OCI-LY1 (cell line): ENCODE measurements around the gene MAN2B2.

Experiments
- H2AFZ ChIP-seq: fragments of 200-600 bp; sonication (generic), shearing (Covaris generic); 2 replicates; pipeline ENCODE4 v1.6.0; 2014; ENCODE audit warnings: antibody characterized with exemption, mild to moderate bottlenecking, low read length
- H3F3A ChIP-seq: fragments of 200-600 bp; sonication (generic), shearing (Covaris generic); 2 replicates; pipeline ENCODE4 v1.6.0; 2014; ENCODE audit warnings: mild to moderate bottlenecking, antibody characterized with exemption, low read length, moderate library complexity; ENCODE audit not compliant: insufficient read depth
- H3K27ac ChIP-seq: fragments of 200-600 bp; sonication (generic); 2 replicates; pipeline ENCODE4 v1.5.1; 2014; ENCODE audit warnings: low read length, mixed run types, mild to moderate bottlenecking, low read depth; ENCODE audit not compliant: poor library complexity, severe bottlenecking
- H3K27me3 ChIP-seq: fragments of 200-600 bp; sonication (generic); 2 replicates; pipeline ENCODE4 v1.6.0; 2014; ENCODE audit warnings: antibody characterized with exemption, mild to moderate bottlenecking, low read length, moderate library complexity; ENCODE audit not compliant: insufficient read depth
- H3K36me3 ChIP-seq: fragments of 200-600 bp; sonication (generic); 2 replicates; pipeline ENCODE4 v1.6.1; 2014; ENCODE audit warnings: mild to moderate bottlenecking, antibody characterized with exemption, low read length, moderate library complexity, mixed read lengths; ENCODE audit not compliant: insufficient read depth
- H3K4me1 ChIP-seq: fragments of 200-600 bp; sonication (generic); 2 replicates; pipeline ENCODE4 v1.5.1; 2014; ENCODE audit warnings: mild to moderate bottlenecking, low read length, moderate library complexity; ENCODE audit not compliant: insufficient read depth, severe bottlenecking
- H3K4me2 ChIP-seq: fragments of 200-600 bp; sonication (generic), shearing (Covaris generic); 2 replicates; pipeline ENCODE4 v1.6.1; 2014; ENCODE audit warnings: low read length
- H3K4me3 ChIP-seq: fragments of 200-600 bp; sonication (generic); 2 replicates; pipeline ENCODE4 v1.5.1; 2014; ENCODE audit warnings: low read length, low read depth, mild to moderate bottlenecking, mixed read lengths; ENCODE audit not compliant: poor library complexity, severe bottlenecking
- H3K79me2 ChIP-seq: fragments of 200-600 bp; shearing (Covaris generic); 2 replicates; pipeline ENCODE4 v1.6.1; 2016; ENCODE audit warnings: mixed run types, low read length, mixed read lengths; ENCODE audit not compliant: insufficient read depth
- H3K9ac ChIP-seq: fragments of 200-600 bp; sonication (generic), shearing (Covaris generic); 2 replicates; pipeline ENCODE4 v1.6.1; 2014; ENCODE audit warnings: mild to moderate bottlenecking, low read length, mixed read lengths
- H3K9me2 ChIP-seq: fragments of 200-600 bp; sonication (generic), shearing (Covaris generic); 2 replicates; pipeline ENCODE4 v1.6.1; 2014; ENCODE audit warnings: low read depth, mild to moderate bottlenecking, low read length, mixed read lengths
- H3K9me3 ChIP-seq: fragments of 200-600 bp; shearing (Covaris generic); 2 replicates; pipeline ENCODE4 v1.6.1; 2014; ENCODE audit warnings: low read length, mixed read lengths
- H4K20me1 ChIP-seq: fragments of 200-600 bp; sonication (generic), shearing (Covaris generic); 2 replicates; pipeline ENCODE4 v1.6.0; 2016; ENCODE audit warnings: mild to moderate bottlenecking, low read length; ENCODE audit not compliant: insufficient read depth
- CTCF ChIP-seq: fragments of 200-600 bp; sonication (generic), shearing (Covaris generic); IDR thresholded peaks from 2 replicates; pipeline ENCODE4 v1.5.1; 2017; ENCODE audit warnings: mild to moderate bottlenecking, antibody characterized with exemption, low read length, moderate library complexity, mixed read lengths
- EZH2 ChIP-seq: fragments of 200-600 bp; sonication (generic), shearing (Covaris generic); IDR thresholded peaks from 2 replicates; pipeline ENCODE4 v1.8.0; 2017; ENCODE audit warnings: borderline replicate concordance, mixed run types, mild to moderate bottlenecking, antibody characterized with exemption, low read length, moderate library complexity, mixed read lengths

The MAN2B2 gene

GRCh38 chr4:6596948-6597347 is 22.0 kb downstream of the MAN2B2 start:
- no peaks in the 10 kb centered on the region for H3F3A ChIP-seq
- no peak overlapping the region for H3K9ac ChIP-seq
- H3K9me3 ChIP-seq, result no peaks in the 10 kb centered on the region
- H4K20me1 ChIP-seq, result no peaks in the 10 kb centered on the region
- H3K9me2 ChIP-seq, result no peaks in the 10 kb centered on the region
- no peaks in the 10 kb centered on the region for H3K79me2 ChIP-seq
- H3K36me3 ChIP-seq, result no peaks in the 10 kb centered on the region
- H3K4me1 ChIP-seq, result peaks cover 35% of the 10 kb centered on the region
- no peak for TF ChIP-seq EZH2
- TF ChIP-seq CTCF, result no peak
- no peaks in the 10 kb centered on the region for H3K27me3 ChIP-seq
- H3K4me2 ChIP-seq, result no peak overlapping the region
- H3K27ac ChIP-seq, result peak overlapping the region; percentile 91
- no peak overlapping the region for H2AFZ ChIP-seq
- H3K4me3 ChIP-seq, result no peak overlapping the region

- Histone ChIP-seq H3K9me2 (no peaks in the 10 kb centered on the region), H3K4me3 (no peak overlapping the region), H2AFZ (no peak overlapping the region), H3K9ac (no peak overlapping the region; the same call in 1 of the 2 replicates), H3K27ac (peak overlapping the region; percentile 91), H3K36me3 (no peaks in the 10 kb centered on the region), H3K9me3 (no peaks in the 10 kb centered on the region), H3K4me1 (peaks cover 28% of the 10 kb centered on the region), H3F3A (no peaks in the 10 kb centered on the region), H4K20me1 (no peaks in the 10 kb centered on the region), H3K4me2 (peak overlapping the region; percentile 30; the same call in 1 of the 2 replicates), H3K27me3 (no peaks in the 10 kb centered on the region), H3K79me2 (no peaks in the 10 kb centered on the region)
- TF ChIP-seq CTCF (no peak), EZH2 (no peak)
Observed at GRCh38 chr4:6598127-6598526, 23.1 kb downstream of the MAN2B2 start.

- Histone ChIP-seq H3K9me3 (no peaks in the 10 kb centered on the region), H3K36me3 (no peaks in the 10 kb centered on the region), H3K4me3 (peak overlapping the region; percentile 24), H3K4me1 (peaks cover 28% of the 10 kb centered on the region), H3F3A (no peaks in the 10 kb centered on the region), H3K79me2 (no peaks in the 10 kb centered on the region), H2AFZ (no peak overlapping the region), H3K9me2 (no peaks in the 10 kb centered on the region), H3K4me2 (peak overlapping the region; percentile 30; the same call in 1 of the 2 replicates), H3K27ac (peak overlapping the region; percentile 91), H4K20me1 (no peaks in the 10 kb centered on the region), H3K27me3 (no peaks in the 10 kb centered on the region), H3K9ac (peak overlapping the region; percentile 15; the same call in 1 of the 2 replicates)
- TF ChIP-seq EZH2 (no peak), CTCF (no peak)
Observed at GRCh38 chr4:6598641-6599040, 23.7 kb downstream of the MAN2B2 start.
